ENCODE measurements around the gene EIF3D.
"Not testable (repeated sequence)": the region's sequence is repeated elsewhere in the genome, so short reads cannot be mapped to it uniquely, and the experiment has no call there.

DNA sequence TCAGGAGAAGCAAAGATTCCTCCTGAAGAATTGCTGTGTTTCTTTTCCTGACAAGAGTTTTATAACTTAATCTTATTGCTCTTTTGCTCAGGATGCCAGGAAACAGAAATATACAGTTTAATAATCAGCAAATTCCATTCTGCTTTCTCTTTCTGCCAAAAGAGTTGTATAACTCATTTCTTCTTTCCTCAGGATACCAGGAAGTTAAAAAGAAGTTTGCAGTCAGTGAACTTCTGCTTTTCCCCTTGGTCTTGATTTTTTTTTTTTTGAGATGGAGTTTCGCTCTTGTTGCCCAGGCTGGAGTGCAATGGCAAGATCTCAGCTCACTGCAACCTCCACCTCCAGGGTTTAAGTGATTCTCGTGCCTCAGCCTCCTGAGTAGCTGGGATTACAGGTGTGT, 9.1 kb downstream of the EIF3D start:
- TF ChIP-seq, protein P1, sequence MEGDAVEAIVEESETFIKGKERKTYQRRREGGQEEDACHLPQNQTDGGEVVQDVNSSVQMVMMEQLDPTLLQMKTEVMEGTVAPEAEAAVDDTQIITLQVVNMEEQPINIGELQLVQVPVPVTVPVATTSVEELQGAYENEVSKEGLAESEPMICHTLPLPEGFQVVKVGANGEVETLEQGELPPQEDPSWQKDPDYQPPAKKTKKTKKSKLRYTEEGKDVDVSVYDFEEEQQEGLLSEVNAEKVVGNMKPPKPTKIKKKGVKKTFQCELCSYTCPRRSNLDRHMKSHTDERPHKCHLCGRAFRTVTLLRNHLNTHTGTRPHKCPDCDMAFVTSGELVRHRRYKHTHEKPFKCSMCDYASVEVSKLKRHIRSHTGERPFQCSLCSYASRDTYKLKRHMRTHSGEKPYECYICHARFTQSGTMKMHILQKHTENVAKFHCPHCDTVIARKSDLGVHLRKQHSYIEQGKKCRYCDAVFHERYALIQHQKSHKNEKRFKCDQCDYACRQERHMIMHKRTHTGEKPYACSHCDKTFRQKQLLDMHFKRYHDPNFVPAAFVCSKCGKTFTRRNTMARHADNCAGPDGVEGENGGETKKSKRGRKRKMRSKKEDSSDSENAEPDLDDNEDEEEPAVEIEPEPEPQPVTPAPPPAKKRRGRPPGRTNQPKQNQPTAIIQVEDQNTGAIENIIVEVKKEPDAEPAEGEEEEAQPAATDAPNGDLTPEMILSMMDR (conservative IDR thresholded peaks at IDR 0.05), result not testable (repeated sequence)
- not testable (repeated sequence) for TF ChIP-seq ZFX (IDR thresholded peaks at IDR 0.05)
